Activated CD8-positive, alpha-beta T cell treated with anti-CD3 and anti-CD28 coated beads for 36 hours (primary cell): Measurements from ENCODE around the gene PTPN20. TPM values are rescaled to one million over a fixed set of nuclear protein-coding genes. Genes with fewer than 3 reads are reported as not detected.

Source experiments
- ATAC-seq: fragments of 200-7000 bp; cut with Tn5 transposase; one replicate; pipeline ENCODE4 v1.10.0; 2021; ENCODE audit warnings: mild to moderate bottlenecking, moderate library complexity
- CTCF ChIA-PET: fragments of 350-600 bp; sonication (Branson Sonifier 250); formaldehyde crosslinking; loops from one replicate; lab custom pipeline; 2021; ENCODE audit warnings: antibody characterized with exemption; lab: Charles Lee
- POLR2A ChIA-PET: fragments of 350-600 bp; sonication (Branson Sonifier 250); formaldehyde crosslinking; loops from one replicate; lab custom pipeline; 2021; ENCODE audit warnings: antibody characterized with exemption; lab: Charles Lee
- DNase-seq: peaks from one replicate; pipeline ENCODE4 v3.0.0-alpha.2; 2020
- H3K27ac Mint-ChIP-seq: one replicate; pipeline ENCODE4 v1.8.0; 2021; ENCODE audit warnings: mild to moderate bottlenecking, mixed read lengths
- H3K27me3 Mint-ChIP-seq: one replicate; pipeline ENCODE4 v1.8.0; 2021; ENCODE audit warnings: mixed read lengths
- H3K36me3 Mint-ChIP-seq: one replicate; pipeline ENCODE4 v1.8.0; 2021; ENCODE audit warnings: low read depth, mixed read lengths
- H3K4me1 Mint-ChIP-seq: one replicate; pipeline ENCODE4 v1.8.0; 2021; ENCODE audit warnings: low read depth, mixed read lengths
- H3K4me3 Mint-ChIP-seq: one replicate; pipeline ENCODE4 v1.8.0; 2021; ENCODE audit warnings: mild to moderate bottlenecking, moderate library complexity, mixed read lengths
- H3K9me3 Mint-ChIP-seq: one replicate; pipeline ENCODE4 v1.8.0; 2021; ENCODE audit warnings: mixed read lengths
- CTCF ChIP-seq: fragments of 200-600 bp; IDR thresholded peaks from one replicate; pipeline ENCODE4 v1.8.0; 2022; ENCODE audit warnings: antibody characterized with exemption, mild to moderate bottlenecking
- intact Hi-C: fragments of 100-400 bp; cut with micrococcal nuclease; formaldehyde crosslinking; loops from one replicate; pipeline ENCODE4 v1.10.0; 2022
- total RNA-seq, 2 experiments: library from RNA; stranded (reverse); gene quantifications; one replicate each; pipeline ENCODE4 v1.2.3, GENCODE V29; 2021

Gene PTPN20
- total RNA-seq, 2 experiments from 2014 or later = 0.11 to 0.47 TPM

GRCh38 chr10:47044741-47045140 lies 133.5 kb downstream of the PTPN20 start:
- H3K4me3 Mint-ChIP-seq = no peak overlapping the region
- no peaks in the 10 kb centered on the region for H3K9me3 Mint-ChIP-seq
- POLR2A ChIA-PET = no interaction called here
- TF ChIP-seq CTCF = no peak
- CTCF ChIA-PET = interaction anchor here (0.9 to 7.3 kb wide), 5 partner anchors 20 to 268 kb away, joined by 3 to 204 read pairs (median 3); no protein-coding TSS in a partner anchor
- H3K27me3 Mint-ChIP-seq = no peaks in the 10 kb centered on the region
- peaks cover 20% of the 10 kb centered on the region for H3K4me1 Mint-ChIP-seq
- no peak for ATAC-seq
- H3K27ac Mint-ChIP-seq = no peak overlapping the region
- DNase-seq = no peak
- intact Hi-C loops = no loop called here
- H3K36me3 Mint-ChIP-seq = no peaks in the 10 kb centered on the region

- POLR2A ChIA-PET = no interaction called here
- H3K27me3 Mint-ChIP-seq = no peaks in the 10 kb centered on the region
- ATAC-seq (no peak), DNase-seq (no peak)
- no peak overlapping the region for H3K27ac Mint-ChIP-seq
- CTCF ChIA-PET = interaction anchor here (0.8 to 7.3 kb wide), 6 partner anchors 11 to 267 kb away, joined by 3 to 204 read pairs (median 3); no protein-coding TSS in a partner anchor
- no peaks in the 10 kb centered on the region for H3K9me3 Mint-ChIP-seq
- H3K4me1 Mint-ChIP-seq = peaks cover 20% of the 10 kb centered on the region
- H3K36me3 Mint-ChIP-seq = no peaks in the 10 kb centered on the region
- no peak overlapping the region for H3K4me3 Mint-ChIP-seq
- intact Hi-C loops = no loop called here
- no peak for TF ChIP-seq CTCF
Observed at GRCh38 chr10:47045331-47045861, 134.2 kb downstream of the PTPN20 start.

GRCh38 chr10:47046321-47047126 lies 135.3 kb downstream of the PTPN20 start:
- Mint-ChIP-seq H3K4me3 (no peak overlapping the region), H3K9me3 (no peaks in the 10 kb centered on the region), H3K4me1 (peaks cover 20% of the 10 kb centered on the region), H3K27me3 (no peaks in the 10 kb centered on the region), H3K27ac (no peak overlapping the region), H3K36me3 (no peaks in the 10 kb centered on the region)
- ATAC-seq (no peak), DNase-seq (no peak)
- ChIA-PET POLR2A (no interaction called here), CTCF (interaction anchor here (1.1 to 7.3 kb wide), 13 partner anchors 12 to 294 kb away, joined by 3 to 204 read pairs (median 11); no protein-coding TSS in a partner anchor)
- intact Hi-C loops = loop anchor here (2.0 kb wide), 1 partner anchor 266 kb away; no protein-coding TSS in a partner anchor
- no peak for TF ChIP-seq CTCF

GRCh38 chr10:47047127-47047504 lies 135.9 kb downstream of the PTPN20 start:
- intact Hi-C loops = loop anchor here (2.0 kb wide), 1 partner anchor 266 kb away; no protein-coding TSS in a partner anchor
- H3K36me3 Mint-ChIP-seq = no peaks in the 10 kb centered on the region

More at GRCh38 chr10:47047127-47047504, 135.9 kb downstream of the PTPN20 start:
- POLR2A ChIA-PET = interaction anchor here (0.8 to 1.5 kb wide), 3 partner anchors 14 to 112 kb away, joined by 3 to 7 read pairs (median 3); no protein-coding TSS in a partner anchor
- no peak for ATAC-seq
- no peaks in the 10 kb centered on the region for H3K27me3 Mint-ChIP-seq
- H3K4me1 Mint-ChIP-seq = peaks cover 20% of the 10 kb centered on the region
- no peaks in the 10 kb centered on the region for H3K9me3 Mint-ChIP-seq
- no peak overlapping the region for H3K4me3 Mint-ChIP-seq
- CTCF ChIA-PET = interaction anchor here (0.6 to 7.3 kb wide), 60 partner anchors 8 to 298 kb away, joined by 3 to 204 read pairs (median 5); no protein-coding TSS in a partner anchor
- H3K27ac Mint-ChIP-seq = no peak overlapping the region
- no peak for TF ChIP-seq CTCF
- DNase-seq = no peak
